Choroid plexus epithelial cell (primary cell): ENCODE results near the gene BARHL1.

Experiments used
- DNase-seq: peaks from one replicate; pipeline ENCODE4 v3.0.0-alpha.2; 2010; ENCODE audit warnings: low read depth
- H3K4me3 ChIP-seq: 2 replicates; pipeline ENCODE4 v1.5.1; 2011; ENCODE audit warnings: low read depth, mild to moderate bottlenecking, control low read depth, low read length, moderate library complexity
- TF ChIP-seq, protein P1 (sequence below): conservative IDR thresholded peaks from 2 replicates; pipeline ENCODE4 v1.5.1; 2011; ENCODE audit warnings: low read depth, mild to moderate bottlenecking, control low read depth, inconsistent platforms, low read length, moderate library complexity

Gene BARHL1

DNA sequence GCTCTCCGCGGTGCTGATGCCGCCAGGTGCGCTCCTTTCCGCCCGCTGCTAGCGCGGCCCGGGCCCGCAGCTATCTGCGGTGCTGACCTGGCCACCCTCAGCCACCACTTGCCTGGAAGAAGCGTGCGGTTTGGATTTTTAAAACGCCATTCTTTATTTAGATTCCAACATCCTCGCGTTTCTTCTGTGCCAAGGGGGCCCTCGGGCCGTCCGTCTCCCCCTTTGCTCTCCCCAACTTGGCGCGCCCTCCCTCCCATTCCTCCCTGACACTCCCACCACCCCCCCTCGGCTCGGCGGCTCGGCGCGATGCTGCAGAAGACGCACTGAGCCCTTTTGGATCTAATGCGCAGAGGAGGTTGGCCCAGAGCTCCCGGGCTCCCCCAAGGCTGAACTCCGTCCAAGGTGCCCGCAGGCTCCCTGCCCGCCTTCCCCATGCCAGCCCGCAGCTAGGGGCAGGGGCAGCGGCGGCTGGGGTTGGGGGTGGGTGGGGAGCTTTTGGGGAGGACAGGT lies at the start of gene BARHL1:
BARHL1 (plus strand) TSS at position 331 of the 510 bp plus-strand sequence. CDS start 192 bp downstream, outside the sequence.
- no peak within 1 kb of the TSS for H3K4me3 ChIP-seq
- TF ChIP-seq, protein P1, sequence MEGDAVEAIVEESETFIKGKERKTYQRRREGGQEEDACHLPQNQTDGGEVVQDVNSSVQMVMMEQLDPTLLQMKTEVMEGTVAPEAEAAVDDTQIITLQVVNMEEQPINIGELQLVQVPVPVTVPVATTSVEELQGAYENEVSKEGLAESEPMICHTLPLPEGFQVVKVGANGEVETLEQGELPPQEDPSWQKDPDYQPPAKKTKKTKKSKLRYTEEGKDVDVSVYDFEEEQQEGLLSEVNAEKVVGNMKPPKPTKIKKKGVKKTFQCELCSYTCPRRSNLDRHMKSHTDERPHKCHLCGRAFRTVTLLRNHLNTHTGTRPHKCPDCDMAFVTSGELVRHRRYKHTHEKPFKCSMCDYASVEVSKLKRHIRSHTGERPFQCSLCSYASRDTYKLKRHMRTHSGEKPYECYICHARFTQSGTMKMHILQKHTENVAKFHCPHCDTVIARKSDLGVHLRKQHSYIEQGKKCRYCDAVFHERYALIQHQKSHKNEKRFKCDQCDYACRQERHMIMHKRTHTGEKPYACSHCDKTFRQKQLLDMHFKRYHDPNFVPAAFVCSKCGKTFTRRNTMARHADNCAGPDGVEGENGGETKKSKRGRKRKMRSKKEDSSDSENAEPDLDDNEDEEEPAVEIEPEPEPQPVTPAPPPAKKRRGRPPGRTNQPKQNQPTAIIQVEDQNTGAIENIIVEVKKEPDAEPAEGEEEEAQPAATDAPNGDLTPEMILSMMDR = no peak
- no peak for DNase-seq

DNA sequence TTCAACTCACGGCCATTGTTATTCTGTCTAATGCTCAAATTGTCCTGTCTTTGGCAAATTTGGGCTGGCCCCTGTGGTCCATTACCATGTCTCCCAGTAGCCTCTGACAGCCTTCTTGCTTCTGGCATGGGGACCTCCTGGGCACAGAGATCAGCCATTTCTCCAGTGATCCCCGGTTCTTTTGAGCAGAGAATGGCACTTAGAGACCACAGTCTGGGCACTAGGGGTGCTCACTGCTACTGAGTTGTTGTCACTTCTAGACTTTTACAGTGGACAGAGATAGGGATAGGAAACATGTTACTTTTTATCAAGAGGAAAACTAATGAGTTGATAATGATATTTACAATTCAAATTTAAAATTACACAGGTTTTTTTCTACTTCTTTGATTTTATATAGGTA lies 47.6 kb upstream of the BARHL1 start:
- TF ChIP-seq, protein P1 = no peak
- DNase-seq = no peak
- H3K4me3 ChIP-seq = no peak overlapping the region

DNA sequence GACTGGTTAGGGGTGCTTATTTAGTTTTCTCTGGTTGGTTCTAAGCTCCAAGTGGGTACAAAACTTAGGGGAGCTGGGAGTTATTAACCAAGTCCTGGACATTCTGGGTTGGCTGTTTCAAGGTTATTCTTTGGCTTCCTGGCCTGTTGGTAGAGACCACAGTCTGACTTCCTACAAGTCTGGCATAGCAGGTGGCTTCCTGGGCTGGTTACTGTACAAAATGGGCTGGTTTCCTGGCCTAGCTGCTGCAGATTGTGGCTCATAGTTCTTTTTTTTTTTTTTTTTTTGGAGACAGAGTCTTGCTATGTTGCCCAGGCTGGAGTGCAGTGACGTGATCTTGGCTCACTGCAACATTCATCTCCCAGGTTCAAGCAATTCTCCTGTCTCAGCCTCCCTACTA lies 46.3 kb upstream of the BARHL1 start:
- no peak for DNase-seq
- TF ChIP-seq, protein P1 = no peak
- no peak overlapping the region for H3K4me3 ChIP-seq

DNA sequence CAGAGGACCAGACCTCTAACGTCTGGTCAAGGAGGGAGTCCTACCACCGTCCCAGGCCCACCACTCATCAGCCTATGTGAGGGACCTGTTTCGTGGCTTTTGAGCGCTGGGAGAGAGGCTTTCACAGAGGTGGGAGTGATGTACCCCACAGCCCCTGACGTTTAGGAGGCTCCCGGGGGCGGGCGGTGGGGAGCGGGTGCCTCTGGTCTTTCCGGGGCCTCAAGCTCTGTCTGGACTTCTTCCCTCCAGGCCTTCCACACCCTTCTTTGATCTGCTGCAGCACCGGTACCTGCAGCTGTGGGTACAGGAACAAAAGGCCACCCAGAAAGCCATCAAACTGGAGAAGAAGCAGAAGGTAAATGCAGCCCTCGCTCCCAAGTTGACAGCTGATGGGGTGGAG lies 45.1 kb upstream of the BARHL1 start:
- no peak overlapping the region for H3K4me3 ChIP-seq
- TF ChIP-seq, protein P1 = no peak
- no peak for DNase-seq

DNA sequence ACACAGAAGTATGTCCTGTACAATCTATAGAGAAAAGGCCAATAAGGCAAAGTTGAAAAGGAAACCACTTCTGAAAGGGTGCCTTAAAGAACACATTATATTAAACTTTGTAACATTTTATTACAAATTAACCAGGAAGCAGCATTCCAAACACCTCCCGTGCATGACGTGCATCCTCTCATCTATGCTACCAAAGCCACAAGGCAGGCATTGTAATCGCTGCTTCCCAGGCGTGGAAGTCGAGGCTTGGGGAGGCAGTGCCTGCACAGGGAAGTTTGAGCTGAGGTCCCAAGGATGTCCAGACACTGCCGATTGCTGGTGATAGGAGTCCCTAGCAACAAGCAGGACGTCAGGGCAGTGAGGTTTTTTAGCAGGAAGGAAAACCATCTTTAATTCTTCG lies 44.3 kb upstream of the BARHL1 start:
- DNase-seq = no peak
- TF ChIP-seq, protein P1 = no peak
- no peak overlapping the region for H3K4me3 ChIP-seq

DNA sequence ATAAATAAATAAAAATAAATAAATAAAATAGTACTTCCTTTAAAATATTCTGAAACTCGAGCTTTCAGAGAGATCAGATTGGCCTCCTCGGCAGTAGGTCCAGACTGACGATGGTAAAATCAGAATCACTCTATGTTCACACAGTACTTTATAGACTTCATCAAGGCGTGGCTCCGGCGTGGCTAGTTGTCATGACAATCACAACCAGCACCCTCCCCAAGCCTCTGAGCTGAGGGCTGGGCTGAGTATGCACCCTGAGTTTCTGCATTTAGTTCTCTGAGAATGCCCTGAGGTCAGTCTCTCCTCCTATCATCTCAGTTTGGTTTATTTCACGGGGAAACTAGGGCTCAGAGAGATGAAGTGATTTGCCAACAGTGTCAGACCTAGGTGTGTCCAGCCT lies 43.3 kb upstream of the BARHL1 start:
- no peak overlapping the region for H3K4me3 ChIP-seq
- TF ChIP-seq, protein P1 = no peak
- no peak for DNase-seq

DNA sequence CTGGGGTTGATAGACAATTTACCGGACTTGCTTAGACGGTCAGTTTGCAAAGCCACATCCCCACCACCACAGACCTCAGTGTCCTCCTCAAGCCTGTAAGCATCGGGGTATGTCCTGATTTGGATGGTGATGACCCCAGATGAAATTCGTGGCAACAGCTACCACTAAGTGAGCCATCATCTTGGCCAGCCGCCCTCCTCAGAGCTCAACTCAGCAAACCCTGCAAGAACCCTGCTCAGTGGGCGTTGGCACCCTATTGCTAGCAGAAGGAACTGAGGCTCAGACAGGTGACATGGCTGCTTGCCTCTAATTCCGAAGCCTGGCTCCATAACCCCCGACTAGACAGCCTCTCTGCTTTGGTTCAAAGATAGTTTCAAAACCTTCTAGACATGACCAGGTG lies 41.4 kb upstream of the BARHL1 start:
- no peak for DNase-seq
- no peak overlapping the region for H3K4me3 ChIP-seq
- TF ChIP-seq, protein P1 = no peak
